Measurements from ENCODE around the gene DDX6.

DNA sequence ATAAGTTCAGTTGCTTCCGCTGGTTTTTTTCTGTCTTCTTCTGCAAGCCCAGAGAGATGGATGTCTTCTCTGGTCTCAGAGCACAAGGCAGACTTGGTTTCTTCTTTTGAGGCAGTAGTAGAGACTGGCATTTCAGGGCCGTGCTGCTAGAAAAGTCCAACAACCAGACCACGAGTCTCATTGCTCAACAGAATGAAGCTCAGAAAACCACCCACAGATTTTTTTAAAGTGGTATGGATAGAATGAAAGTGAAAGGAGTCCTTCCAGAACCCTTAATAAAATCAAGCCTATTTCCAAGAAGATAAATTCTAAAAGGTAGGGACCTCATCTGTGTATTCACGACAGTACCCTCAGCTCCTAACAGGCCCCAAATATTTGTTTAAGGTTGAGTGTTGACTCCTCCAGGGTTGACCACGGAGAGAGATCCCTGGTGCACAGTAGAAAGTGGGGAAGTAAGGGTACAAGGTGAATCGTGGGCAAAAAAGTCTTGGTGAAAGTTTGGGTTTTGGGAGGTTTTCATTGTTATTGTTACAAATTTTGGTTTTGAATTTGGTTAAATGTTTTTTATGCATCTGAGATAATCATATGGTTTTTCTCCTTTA is 43.6 kb upstream of the DDX6 start:
- TF ChIP-seq, protein P1, sequence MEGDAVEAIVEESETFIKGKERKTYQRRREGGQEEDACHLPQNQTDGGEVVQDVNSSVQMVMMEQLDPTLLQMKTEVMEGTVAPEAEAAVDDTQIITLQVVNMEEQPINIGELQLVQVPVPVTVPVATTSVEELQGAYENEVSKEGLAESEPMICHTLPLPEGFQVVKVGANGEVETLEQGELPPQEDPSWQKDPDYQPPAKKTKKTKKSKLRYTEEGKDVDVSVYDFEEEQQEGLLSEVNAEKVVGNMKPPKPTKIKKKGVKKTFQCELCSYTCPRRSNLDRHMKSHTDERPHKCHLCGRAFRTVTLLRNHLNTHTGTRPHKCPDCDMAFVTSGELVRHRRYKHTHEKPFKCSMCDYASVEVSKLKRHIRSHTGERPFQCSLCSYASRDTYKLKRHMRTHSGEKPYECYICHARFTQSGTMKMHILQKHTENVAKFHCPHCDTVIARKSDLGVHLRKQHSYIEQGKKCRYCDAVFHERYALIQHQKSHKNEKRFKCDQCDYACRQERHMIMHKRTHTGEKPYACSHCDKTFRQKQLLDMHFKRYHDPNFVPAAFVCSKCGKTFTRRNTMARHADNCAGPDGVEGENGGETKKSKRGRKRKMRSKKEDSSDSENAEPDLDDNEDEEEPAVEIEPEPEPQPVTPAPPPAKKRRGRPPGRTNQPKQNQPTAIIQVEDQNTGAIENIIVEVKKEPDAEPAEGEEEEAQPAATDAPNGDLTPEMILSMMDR (IDR thresholded peaks at IDR 0.05; ENCODE audit: extremely low read depth in 1 of 2, insufficient read depth in 1 of 2, low read depth in 1 of 2, low read length in 2 of 2) = no peak
- no peak for TF ChIP-seq GATA2 (IDR thresholded peaks at IDR 0.05; ENCODE audit: insufficient read depth, insufficient read length, low read depth, low read length)
- no peak for TF ChIP-seq POLR2A (IDR thresholded peaks at IDR 0.05; ENCODE audit: low read depth, low read length)
- no peak for TF ChIP-seq EZH2 (IDR thresholded peaks at IDR 0.05; ENCODE audit: borderline replicate concordance, low read depth, low read length, severe bottlenecking)
- TF ChIP-seq JUN (IDR thresholded peaks at IDR 0.05; ENCODE audit: borderline replicate concordance, insufficient read depth, insufficient read length, low read depth) = no peak
- TF ChIP-seq, protein P2, sequence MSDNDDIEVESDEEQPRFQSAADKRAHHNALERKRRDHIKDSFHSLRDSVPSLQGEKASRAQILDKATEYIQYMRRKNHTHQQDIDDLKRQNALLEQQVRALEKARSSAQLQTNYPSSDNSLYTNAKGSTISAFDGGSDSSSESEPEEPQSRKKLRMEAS (IDR thresholded peaks at IDR 0.05; ENCODE audit: insufficient read depth, insufficient read length) = no peak
- no peak for TF ChIP-seq POLR2AphosphoS5 (IDR thresholded peaks at IDR 0.05; ENCODE audit: insufficient read depth, low read depth, low read length)
- TF ChIP-seq FOS (IDR thresholded peaks at IDR 0.05; ENCODE audit: borderline replicate concordance, insufficient read depth, low read length) = no peak
- no peak for TF ChIP-seq MYC (IDR thresholded peaks at IDR 0.05; ENCODE audit: low read depth, low read length)
